Right lobe of liver (tissue), 4 donors: ENCODE measurements around the gene NEDD4L.

Experiments
- CTCF ChIP-seq, 4 donors: fragments of 200-600 bp in 3 of 4; fragments of 450-650 bp in 1 of 4; IDR thresholded peaks; one replicate each; pipeline versions ENCODE4 v1.5.1 to v1.8.0; 2016 to 2022; ENCODE audit warnings: antibody characterized with exemption in 4 of 4, mild to moderate bottlenecking in 2 of 4
- POLR2A ChIP-seq: fragments of 450-650 bp; IDR thresholded peaks from one replicate; pipeline ENCODE4 v1.6.1; 2017; ENCODE audit warnings: antibody characterized with exemption, mild to moderate bottlenecking
- donor health status: DM: no; HTN: no; CAD: no.
- donor health status: DM: no; HTN: no; CAD: no.
- donor health status: DM: no; HTN: yes; CAD: no.

GRCh38 chr18:58100154-58100553, 56.1 kb downstream of the NEDD4L start:
- TF ChIP-seq CTCF (IDR thresholded peaks at IDR 0.05) = no peak
- TF ChIP-seq POLR2A = no peak
